Fibroblast of skin of left quadriceps (primary cell): ENCODE data around the gene MLLT11.
A peak's percentile ranks its signal among the peaks of the same experiment; 100 is the strongest.
"Not testable (repeated sequence)": the region's sequence is repeated elsewhere in the genome, so short reads cannot be mapped to it uniquely, and the experiment has no call there.

Experiments
- DNase-seq, 2 experiments: peaks; one replicate each; pipeline ENCODE4 v3.0.0-alpha.2; 2013; ENCODE audit warnings: low read depth in 2 of 2

Gene MLLT11

DNA sequence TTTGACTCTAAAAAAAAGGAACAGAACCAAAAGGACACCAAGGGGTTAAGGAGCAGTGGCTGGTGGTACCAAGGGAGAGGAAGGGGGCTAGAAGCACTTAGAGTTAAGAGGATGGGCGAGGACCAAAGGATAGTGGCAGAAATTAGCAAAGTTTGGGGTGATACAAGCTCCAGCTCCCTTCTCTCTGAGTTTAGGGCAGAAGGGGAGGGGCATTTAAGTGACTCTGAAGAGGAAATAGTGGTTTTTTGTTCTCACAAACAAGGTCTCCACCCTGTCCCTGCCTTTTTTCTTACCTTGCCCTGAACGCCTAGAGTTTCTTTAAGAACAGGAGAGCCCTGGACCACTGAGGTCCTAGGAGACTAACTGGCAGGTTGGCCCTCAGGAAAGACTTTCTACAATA, 4.0 kb upstream of the MLLT11 start:
- no peak for DNase-seq

DNA sequence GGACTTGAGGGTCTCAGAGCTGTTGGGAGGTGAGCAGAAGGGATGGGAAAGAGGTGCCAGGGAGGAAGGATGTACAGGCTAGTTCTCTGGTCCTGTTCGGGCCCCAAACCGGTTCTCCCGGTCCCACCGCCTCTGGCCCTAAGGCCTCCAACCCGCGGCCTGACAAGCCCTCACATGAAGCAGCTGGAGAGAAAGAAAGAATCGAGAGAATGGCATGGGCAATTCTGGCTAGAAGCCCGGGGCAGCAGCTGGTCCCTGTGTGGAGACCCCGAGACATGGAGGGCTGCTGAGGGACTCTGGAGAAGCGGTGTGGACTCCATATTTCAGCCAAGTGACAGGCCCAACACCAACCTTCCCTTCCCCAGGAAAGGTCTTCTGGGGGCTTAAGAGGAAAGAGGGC, 1.5 kb upstream of the MLLT11 start:
- DNase-seq = no peak

DNA sequence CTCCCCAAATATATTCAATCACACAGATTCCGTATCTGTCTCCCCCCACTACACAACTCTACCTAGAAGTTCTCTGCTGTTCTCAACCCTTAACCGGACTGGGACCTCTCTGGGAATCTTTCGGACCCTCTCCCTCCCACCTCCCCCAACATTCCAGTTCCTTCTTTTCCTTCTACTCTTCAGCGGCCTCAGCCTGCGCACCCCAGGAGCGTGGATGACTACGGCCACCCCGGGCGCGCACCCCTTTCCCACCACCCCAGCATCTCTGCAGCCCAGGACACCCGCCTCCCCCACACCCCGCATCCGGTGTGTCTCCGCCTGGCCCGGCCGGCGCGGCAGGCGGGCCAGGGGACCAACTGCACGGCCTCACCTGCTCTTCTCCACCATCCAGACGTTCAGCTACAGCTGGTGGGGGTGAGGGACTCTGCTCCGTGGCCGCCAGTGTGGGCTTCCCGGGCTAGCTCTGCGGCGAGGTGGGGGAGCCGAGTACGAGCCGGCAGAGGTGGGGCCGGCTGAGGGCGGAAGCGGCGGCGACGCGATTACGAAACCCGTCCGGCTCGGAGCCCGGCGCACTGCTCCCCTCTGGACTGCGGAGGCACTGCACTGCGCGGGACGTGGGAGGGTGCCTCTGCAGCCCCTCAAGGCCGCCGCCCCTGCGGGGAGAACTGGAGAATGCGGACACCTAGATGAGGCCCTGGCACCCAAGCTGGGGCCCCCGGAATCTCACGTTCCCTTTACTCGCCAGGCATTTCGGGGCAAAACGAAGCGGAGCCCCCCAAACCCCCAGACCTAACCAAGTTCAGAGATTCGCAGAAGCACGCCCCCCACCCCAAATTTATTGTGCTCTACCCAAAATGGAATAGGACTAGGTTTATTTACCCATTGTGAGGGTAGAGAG, 839 bp upstream of the MLLT11 start, which contains the start of gene CDC42SE1:
Gene CDC42SE1 (minus strand): TSS at position 514 of the 898 bp plus-strand sequence. CDS start 3,892 bp downstream, outside the sequence.
- peak; percentile 56 to 60 for DNase-seq

DNA sequence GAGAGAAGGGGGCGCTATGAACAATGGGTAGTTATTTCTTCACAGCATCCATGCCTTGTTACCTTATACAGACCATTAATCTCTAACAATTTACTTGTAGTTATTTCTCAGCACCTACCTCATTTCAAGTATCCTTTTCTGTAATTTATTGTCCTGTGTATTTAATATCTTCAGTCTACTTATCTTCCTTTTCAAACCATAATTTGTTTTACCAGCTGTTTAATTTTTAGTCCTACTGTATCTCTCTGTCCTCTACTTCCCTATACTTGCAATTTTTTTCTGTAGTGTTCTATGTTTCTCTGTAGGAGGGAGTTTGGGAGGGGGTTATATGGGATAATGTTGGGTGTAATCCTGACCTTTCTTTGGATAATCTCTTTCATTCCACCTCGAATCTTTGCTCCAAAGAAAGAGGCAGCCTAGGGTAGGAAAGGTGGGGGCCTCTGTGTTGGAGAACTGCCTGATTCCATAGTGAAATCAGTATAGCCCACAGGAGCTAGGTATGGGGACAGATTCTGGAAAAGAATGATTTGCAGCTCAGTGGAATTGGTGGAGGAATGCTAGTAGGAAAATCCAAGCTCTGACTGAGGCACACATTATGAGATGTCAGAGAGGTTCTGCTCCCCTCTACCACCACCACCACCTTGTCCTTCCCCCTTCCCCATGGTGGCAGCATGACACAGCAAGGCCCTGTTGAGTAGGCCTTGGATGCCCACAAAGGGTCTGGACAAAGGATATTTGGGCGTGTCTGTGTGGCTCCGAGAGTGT, 642 bp downstream of the MLLT11 start:
- no peak for DNase-seq

DNA sequence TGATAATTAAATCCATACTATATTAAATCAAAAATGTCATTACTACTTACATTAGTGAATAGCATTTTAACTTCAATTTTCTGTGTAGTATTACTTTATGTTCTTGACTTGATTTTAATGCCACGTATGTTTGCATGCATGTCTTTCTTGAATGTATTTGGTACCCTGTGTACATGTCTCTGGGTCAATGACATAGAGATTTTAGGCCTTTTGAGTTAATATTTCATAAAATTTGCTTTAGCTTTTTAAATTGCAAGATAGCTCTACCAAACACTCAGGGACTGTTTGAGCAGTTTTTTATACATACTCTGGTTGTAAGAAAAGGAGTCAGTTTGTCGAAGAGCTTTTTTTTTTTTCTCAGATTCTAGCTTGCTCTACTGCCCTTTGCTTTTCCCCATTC, 1.5 kb downstream of the MLLT11 start:
- no peak for DNase-seq

DNA sequence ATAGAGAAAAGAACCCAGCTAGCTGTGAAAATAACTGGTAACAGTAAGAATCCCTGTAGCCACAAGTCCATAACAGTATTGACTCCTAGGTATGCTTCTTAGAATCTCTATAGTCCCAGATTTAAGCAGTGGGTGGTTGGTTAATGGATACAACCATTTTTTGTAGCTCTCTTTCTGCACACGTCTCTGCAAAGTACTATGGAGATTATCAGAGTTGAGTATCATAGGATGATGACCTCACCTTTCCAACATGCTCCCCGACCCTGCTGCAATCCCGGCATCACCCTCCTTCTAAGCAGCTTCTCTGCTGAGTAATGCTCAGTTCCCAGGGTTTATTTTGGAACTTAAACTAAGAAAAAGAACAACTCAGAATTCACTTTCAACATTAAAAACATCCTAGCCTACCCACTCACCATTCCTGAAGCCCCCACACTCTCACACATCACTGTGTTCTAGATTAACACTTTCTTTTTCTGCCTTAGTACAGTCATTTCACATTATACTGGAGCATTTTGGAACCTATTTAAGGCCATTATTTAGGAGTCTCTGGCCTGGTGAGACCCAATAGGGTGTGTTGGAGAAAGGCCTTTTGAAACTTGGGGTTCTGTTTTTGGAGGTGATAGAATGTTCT, 2.7 kb downstream of the MLLT11 start:
- DNase-seq = peak; percentile 43 to 47

DNA sequence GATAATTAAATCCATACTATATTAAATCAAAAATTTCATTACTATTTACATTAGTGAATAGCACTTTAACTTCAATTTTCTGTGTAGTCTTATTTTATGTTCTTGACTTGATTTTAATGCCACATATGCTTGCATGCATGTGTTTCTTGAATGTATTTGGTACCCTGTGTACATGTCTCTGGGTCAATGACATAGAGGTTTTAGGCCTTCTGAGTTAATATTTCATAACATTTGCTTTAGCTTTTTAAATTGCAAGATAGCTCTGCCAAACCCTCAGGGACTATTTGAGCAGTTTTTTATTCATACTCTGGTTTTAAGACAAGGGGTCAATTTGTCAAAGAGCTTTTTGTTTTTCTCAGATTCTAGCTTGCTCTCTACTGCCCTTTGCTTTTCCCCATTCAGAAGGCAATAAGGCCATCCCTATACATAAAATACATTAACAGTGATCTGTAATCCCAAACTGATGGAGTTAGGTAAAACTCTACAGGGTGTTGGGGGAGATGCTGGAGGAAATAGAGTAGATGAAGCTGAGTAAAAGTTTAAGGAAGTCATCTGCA, 5.0 kb downstream of the MLLT11 start:
- DNase-seq = no peak

DNA sequence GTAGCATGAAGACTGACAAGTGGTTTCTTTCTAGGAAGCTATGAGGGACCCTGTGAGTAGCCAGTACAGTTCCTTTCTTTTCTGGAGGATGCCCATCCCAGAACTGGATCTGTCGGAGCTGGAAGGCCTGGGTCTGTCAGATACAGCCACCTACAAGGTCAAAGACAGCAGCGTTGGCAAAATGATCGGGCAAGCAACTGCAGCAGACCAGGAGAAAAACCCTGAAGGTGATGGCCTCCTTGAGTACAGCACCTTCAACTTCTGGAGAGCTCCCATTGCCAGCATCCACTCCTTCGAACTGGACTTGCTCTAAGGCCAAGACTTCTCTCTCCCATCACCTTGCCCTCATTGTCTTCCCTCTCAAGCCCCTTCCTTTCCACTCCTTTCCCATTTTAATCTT, 7.0 kb downstream of the MLLT11 start:
- no peak for DNase-seq

DNA sequence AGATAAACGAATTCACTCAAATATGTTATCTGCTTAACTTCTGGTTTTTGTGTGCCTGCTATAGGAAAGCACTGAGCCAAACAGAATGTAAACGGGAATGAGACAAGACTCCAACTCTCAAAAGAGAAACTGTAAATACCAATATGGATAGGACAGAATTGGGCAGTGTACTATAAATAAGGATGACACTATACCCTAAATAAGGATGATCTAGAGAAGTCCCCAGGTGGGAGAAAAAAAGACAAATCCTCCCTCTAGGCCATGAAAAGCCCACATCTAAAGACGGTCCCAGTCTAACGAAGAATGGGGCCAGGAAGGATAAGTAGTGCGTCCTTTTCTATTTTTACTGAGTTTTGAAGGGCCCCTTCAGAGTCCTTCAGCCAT, 8.9 kb downstream of the MLLT11 start:
- DNase-seq = no peak

DNA sequence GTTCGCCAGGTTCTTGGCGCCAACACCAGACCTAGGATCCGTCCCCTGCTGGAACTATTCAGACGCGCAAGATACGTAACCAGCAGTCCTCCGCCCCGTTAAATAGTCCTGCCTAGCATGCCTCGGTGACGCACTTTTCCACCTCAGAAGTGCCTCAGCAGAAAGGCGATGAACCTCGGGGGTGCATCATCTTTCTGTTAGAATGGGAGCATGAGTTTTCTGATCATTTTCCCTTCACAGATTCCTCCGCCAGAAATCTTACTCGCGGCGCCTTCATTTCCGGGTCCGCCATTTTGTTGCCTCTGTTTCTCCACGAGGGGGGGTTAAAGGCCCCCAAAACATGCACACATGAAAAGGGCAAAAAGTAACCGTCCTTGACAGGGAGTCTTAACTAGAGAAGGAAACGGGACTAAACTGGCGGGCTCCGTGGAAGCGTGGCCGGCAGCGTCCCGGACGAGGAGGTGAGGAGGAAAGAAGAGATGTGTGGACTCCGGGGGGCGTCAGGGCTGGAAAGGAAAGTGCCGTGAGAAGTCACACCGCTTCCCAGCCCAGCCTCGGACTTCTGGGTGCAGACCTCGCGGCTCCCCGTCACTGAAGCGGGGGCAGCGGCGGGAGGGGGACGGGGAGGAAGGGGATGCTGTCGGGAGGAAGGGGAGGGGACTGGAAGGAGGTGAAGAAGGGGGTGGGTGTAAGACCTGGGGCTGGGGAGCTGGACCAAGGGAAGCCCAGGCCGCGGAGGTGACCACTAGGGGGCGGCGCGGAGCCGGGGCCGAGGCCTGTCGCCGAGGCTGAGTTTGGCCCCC, 10.5 kb downstream of the MLLT11 start, which contains the start of gene GABPB2:
Gene GABPB2 (plus strand): TSS at position 288 of the 803 bp plus-strand sequence. CDS start 17,429 bp downstream, outside the sequence.
- peak; percentile 92 for DNase-seq

DNA sequence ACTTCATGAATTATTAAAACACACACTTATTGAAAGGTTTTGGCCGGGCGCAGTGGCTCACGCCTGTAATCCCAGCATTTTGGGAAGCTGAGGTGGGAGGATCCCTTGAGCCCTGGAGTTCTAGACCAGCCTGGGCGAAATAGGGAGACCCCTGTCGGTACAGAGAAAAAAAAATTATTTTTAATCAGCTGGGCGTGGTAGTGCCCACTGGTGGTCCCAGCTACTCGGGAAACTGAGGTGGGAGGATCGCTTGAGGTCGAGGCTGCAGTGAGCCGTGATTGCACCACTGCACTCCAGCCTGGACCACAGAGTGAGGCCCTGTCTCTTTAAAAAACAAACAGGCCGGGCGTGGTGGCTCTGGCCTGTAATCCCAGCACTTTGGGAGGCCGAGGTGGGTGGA, 12.0 kb downstream of the MLLT11 start:
- no peak for DNase-seq

DNA sequence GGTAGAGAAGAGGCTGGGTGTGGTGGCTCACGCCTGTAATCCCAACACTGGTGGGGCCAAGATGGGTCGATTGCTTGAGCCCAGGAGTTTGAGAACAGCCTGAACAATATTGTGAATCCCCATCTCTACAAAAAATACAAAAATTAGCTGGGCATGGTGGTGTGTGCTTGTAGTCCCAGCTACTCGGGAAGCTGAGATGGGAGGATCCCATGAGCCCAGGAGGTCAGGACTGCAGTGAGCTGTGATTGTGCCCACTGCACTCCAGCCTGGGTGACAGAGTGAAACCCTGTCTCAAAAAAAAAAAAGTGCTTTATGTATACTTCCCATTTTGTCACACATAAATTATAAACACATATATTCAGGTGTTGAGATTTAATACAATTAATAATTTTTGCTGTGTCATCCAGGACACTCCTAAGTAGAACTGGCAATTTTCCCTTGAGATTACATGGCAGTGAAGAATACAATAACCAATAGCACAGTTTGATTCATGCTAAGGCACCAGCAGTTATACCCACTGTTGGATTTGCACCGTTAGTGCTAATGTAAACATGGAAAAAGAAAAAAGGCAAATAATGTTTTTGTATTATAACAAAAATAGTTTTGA, 25.9 kb downstream of the MLLT11 start:
- no peak for DNase-seq

DNA sequence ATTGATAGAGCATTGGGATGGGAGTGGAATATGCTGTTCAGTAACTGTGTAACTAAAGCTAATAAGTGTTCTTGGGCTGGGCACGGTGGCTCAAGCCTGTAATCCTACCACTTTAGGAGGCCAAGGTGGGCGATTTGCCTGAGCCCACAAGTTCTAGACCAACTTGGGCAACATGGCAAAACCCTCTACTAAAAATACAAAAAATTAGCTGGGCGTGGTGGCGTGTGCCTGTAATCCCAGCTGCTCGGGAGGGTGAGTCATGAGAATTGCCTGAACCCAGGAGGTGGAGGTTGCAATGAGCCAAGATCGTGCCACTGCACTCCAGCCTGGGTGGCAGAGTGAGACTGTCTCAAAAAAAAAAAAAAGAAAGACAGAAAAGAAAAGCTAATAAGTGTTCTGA, 37.2 kb downstream of the MLLT11 start:
- DNase-seq = not testable (repeated sequence)

DNA sequence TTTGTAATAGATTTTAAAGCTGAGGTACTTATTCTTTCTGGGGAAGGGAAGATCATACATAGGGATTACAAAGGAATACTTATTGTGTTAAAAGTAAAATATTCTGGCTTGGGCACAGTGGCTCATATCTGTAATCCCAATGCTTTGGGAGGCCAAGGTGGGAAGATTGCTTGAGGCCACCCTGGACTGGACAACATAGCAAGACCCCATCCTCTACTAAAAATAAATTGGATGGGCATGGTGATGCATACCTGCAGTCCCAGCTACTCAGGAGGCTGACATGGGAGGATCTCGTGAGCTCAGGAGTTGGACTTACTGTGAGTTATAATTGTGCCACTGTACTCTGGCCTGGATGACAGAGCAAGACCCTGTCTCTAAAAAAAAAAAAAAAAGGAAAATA, 37.9 kb downstream of the MLLT11 start:
- no peak for DNase-seq

DNA sequence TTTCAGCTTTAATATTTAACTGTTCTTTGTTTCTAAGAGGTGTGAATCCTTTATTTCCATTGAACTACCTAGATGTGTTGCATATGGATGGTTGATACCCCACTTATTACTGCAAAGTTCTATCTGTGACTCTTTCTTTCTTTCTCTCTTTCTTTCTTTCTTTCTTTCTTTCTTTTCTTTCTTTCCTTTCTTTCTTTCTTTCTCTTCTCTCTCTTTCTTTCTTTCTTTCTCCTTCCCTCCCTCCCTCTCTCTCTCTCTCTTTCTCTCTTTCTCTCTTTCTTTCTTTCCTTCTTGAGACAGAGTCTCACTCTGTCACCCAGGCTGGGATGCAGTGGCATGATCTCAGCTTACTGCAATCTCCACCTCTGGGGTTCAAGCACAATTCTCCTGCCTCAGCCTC, 44.4 kb downstream of the MLLT11 start:
- DNase-seq = no peak

DNA sequence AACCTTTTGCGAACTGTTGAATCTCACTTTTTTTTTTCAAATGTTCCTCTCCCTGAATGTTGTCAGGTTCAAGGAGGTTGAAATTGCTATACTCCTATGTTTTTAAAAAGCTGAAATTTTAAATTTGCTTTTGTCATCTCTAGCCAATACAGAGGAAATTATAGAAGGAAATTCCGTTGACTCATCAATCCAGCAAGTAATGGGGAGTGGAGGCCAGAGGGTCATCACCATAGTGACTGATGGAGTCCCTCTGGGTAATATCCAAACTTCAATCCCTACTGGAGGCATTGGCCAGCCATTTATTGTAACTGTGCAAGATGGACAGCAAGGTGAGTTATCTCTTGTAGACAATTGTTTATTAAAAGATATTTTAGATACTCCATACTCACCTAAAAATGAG, 46.7 kb downstream of the MLLT11 start:
- peak; percentile 5 to 12 for DNase-seq

DNA sequence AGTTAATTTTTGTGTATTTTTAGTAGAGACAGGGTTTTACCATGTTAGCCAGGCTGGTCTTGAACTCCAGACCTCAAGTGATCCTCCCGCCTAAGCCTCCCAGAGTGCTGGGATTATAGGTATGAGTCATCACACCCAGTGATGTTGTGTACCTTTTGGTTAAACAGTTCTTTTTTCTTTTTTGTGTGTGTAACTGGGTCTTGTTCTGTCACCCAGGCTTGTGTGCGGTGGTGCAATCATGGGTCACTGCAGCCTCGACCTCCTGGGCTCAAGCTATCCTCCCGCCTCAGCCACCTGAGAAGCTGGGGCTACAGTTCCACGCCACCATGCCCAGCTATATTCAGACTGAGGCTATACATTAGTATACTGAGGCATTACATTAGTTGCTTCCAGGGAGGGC, 48.1 kb downstream of the MLLT11 start:
- DNase-seq = no peak

DNA sequence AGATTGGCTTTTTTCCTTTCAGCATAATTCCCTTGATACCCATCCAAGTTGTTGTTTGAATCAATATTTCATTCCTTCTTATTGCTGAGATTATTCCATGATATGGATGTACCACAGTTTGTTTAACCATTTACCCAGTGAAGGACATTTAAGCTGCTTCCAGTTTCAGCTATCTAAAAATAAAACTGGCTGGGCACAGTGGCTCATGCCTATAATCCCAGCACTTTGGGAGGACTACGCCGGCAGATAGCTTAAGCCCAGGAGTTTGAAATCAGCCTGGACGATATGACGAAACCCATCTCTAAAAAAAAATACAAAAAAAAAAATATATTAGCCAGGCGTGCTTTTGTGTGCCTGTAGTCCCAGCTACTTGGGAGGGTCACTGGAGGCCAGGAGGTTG, 53.7 kb downstream of the MLLT11 start:
- DNase-seq = no peak
